K562 (cell line): ENCODE results near the gene MBOAT7. TPM values are rescaled to one million over a fixed set of nuclear protein-coding genes. Genes with fewer than 3 reads are reported as not detected.

ENCODE experiments used
- BRD9 ChIP-seq: fragments of 450-650 bp; IDR thresholded peaks from 2 replicates; pipeline ENCODE4 v1.6.1; 2018; ENCODE audit warnings: low read depth; ENCODE audit not compliant: partially characterized antibody
- DDX20 ChIP-seq: fragments of 450-650 bp; IDR thresholded peaks from 2 replicates; pipeline ENCODE4 v1.6.1; 2016; ENCODE audit warnings: missing genetic modification characterization, low read depth, mild to moderate bottlenecking, missing compliant biosample characterization, moderate library complexity
- EP400 ChIP-seq: fragments of 450-650 bp; IDR thresholded peaks from 2 replicates; pipeline ENCODE4 v1.6.1; 2017; ENCODE audit warnings: antibody characterized with exemption, mild to moderate bottlenecking, moderate library complexity
- GABPB1 ChIP-seq: sonication (generic); formaldehyde crosslinking; IDR thresholded peaks from 2 replicates; pipeline ENCODE4 v1.8.0; 2022; ENCODE audit warnings: mild to moderate bottlenecking, missing genetic modification reagents
- GTF2B ChIP-seq: IDR thresholded peaks from 2 replicates; pipeline ENCODE4 v1.6.1; 2011; ENCODE audit not compliant: insufficient read length; ENCODE audit errors: extremely low read depth
- GTF2E2 ChIP-seq: fragments of 200-800 bp; sonication (Bioruptor generic); IDR thresholded peaks from 2 replicates; pipeline ENCODE4 v1.6.1; 2016; ENCODE audit warnings: missing genetic modification characterization, missing compliant biosample characterization
- HIVEP1 ChIP-seq: fragments of 250-450 bp; sonication (Bioruptor Pico); IDR thresholded peaks from 2 replicates; pipeline ENCODE4 v1.4.0; 2020; ENCODE audit warnings: mild to moderate bottlenecking
- HMGN3 ChIP-seq: IDR thresholded peaks from 2 replicates; pipeline ENCODE4 v1.6.1; 2011; ENCODE audit warnings: borderline replicate concordance, low read depth, mild to moderate bottlenecking, mixed read lengths, low read length; ENCODE audit not compliant: insufficient read length; ENCODE audit errors: extremely low read depth
- KAT2B ChIP-seq: IDR thresholded peaks from one replicate; pipeline ENCODE4 v1.6.1; 2012; ENCODE audit warnings: low read depth, mild to moderate bottlenecking, control low read depth, inconsistent platforms, low read length, moderate library complexity
- SLC30A9 ChIP-seq: fragments of 250-450 bp; sonication (Bioruptor Pico); IDR thresholded peaks from 2 replicates; pipeline ENCODE4 v1.8.0; 2022; ENCODE audit warnings: mild to moderate bottlenecking, moderate library complexity
- TBP ChIP-seq: optimal IDR thresholded peaks from 2 replicates; pipeline ENCODE3; 2011; ENCODE audit warnings: low read depth, low read length, improper control_type of control experiment
- TGIF2 ChIP-seq: sonication (generic); formaldehyde crosslinking; IDR thresholded peaks from 2 replicates; pipeline ENCODE4 v1.8.1; 2022; ENCODE audit warnings: mild to moderate bottlenecking, missing genetic modification reagents, moderate library complexity
- TRIM28 ChIP-seq: fragments of 450-650 bp; IDR thresholded peaks from 2 replicates; pipeline ENCODE4 v1.6.1; 2017
- ZNF175 ChIP-seq: fragments of 200-800 bp; sonication (Bioruptor generic); IDR thresholded peaks from 2 replicates; pipeline ENCODE4 v1.6.1; 2016; ENCODE audit warnings: low read depth, mild to moderate bottlenecking, missing genetic modification characterization, missing compliant biosample characterization
- ZNF436 ChIP-seq: fragments of 250-450, 450-650 bp; sonication (Bioruptor Pico); formaldehyde crosslinking; IDR thresholded peaks from 2 replicates; pipeline ENCODE4 v1.7.0; 2020; ENCODE audit warnings: mild to moderate bottlenecking
- polyA plus RNA-seq, 8 experiments: library from polyadenylated mRNA; depleted of rRNA in 4 of 8; stranded (reverse) in 5 of 8; unstranded in 3 of 8; fragments of >200 nt; fragmentation: Nextera tagmentation in 2 of 8; fragmentation: Illumina TruSeq in 1 of 8; extraction: Ambion mirVana in 2 of 8; extraction: Trizol in 1 of 8; gene quantifications; 2 replicates each; pipeline versions ENCODE4 v1.2.1 to v1.2.3, GENCODE V29; 2011 to 2014; ENCODE audit warnings: inconsistent platforms in 1 of 8, missing spikeins in 1 of 8
- total RNA-seq, 7 experiments: library from RNA; depleted of rRNA in 6 of 7; stranded (reverse); fragments of >200 nt in 6 of 7; fragmentation: Illumina TruSeq in 2 of 7; extraction: Trizol in 2 of 7; gene quantifications; 2 replicates each; pipeline versions ENCODE4 v1.2.1 to v1.2.3, GENCODE V29; 2011 to 2021; ENCODE audit warnings: low replicate concordance in 1 of 7
- TF ChIP-seq, protein P1 (sequence below): fragments of 200-400 bp; formaldehyde crosslinking; IDR thresholded peaks from 2 replicates; pipeline ENCODE4 v1.6.1; 2017; ENCODE audit warnings: mild to moderate bottlenecking, low read depth, low read length, moderate library complexity
- TF ChIP-seq, protein P2 (sequence below): sonication (generic); formaldehyde crosslinking; IDR thresholded peaks from 2 replicates; pipeline ENCODE4 v1.8.0; 2022; ENCODE audit warnings: missing genetic modification reagents, mild to moderate bottlenecking, borderline replicate concordance
- TF ChIP-seq, protein P3 (sequence below): sonication (generic); formaldehyde crosslinking; IDR thresholded peaks from 2 replicates; pipeline ENCODE4 v1.8.1; 2022; ENCODE audit warnings: missing genetic modification reagents
- TF ChIP-seq, protein P4 (sequence below): fragments of 450-650 bp; IDR thresholded peaks from 2 replicates; pipeline ENCODE4 v1.6.1; 2014; ENCODE audit warnings: low read depth, mild to moderate bottlenecking, moderate library complexity, borderline replicate concordance

Gene MBOAT7
- total and polyA plus RNA-seq, 9 of the 15 experiments (the other 6 are each of a cell fraction or from before 2014, with no cell fraction given) = 1.4 to 153 (median 56.1) TPM

DNA sequence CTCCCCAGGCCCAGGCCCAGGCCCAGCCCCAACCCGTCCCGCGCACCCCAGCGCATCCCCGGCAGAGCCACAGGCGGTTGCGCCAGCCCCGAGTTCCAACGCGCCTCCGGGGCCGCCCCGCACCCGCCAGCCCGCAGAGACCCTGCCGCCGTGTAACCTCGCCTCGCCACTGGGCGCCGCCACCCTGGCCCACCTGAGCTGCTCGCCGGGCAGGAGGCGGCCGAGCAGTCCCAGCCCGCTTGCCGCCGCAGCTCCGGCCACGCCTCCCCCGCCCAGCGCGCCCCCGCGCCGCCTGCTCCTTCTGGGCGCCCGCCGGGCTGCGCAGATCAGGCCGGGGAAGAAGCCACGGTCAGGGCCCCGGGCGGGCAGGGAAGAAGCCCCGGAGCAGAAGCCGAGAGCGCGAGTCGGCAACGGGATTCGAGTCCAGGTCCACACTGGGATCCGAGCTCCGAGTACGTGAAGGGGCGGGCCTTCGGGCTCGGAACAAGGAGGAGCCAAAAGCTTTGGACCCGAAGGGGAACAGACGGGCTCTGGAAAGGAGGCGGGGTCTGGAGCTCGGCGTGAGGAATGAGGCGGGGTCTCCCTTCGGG lies at the start of gene MBOAT7 (continued):
- TF ChIP-seq, protein P1, sequence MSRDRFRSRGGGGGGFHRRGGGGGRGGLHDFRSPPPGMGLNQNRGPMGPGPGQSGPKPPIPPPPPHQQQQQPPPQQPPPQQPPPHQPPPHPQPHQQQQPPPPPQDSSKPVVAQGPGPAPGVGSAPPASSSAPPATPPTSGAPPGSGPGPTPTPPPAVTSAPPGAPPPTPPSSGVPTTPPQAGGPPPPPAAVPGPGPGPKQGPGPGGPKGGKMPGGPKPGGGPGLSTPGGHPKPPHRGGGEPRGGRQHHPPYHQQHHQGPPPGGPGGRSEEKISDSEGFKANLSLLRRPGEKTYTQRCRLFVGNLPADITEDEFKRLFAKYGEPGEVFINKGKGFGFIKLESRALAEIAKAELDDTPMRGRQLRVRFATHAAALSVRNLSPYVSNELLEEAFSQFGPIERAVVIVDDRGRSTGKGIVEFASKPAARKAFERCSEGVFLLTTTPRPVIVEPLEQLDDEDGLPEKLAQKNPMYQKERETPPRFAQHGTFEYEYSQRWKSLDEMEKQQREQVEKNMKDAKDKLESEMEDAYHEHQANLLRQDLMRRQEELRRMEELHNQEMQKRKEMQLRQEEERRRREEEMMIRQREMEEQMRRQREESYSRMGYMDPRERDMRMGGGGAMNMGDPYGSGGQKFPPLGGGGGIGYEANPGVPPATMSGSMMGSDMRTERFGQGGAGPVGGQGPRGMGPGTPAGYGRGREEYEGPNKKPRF = no peak
- TF ChIP-seq ZNF175 (CRISPR knock-in tag) = no peak
- no peak for TF ChIP-seq DDX20
- TF ChIP-seq TBP = peak; percentile 65
- no peak for TF ChIP-seq HIVEP1 (CRISPR knock-in tag)
- peak; percentile 66 for TF ChIP-seq HMGN3
- TF ChIP-seq GABPB1 (CRISPR knock-in tag) = no peak
- no peak for TF ChIP-seq TGIF2
- TF ChIP-seq ZNF436 (CRISPR knock-in tag) = no peak
- no peak for TF ChIP-seq TRIM28
- TF ChIP-seq EP400 = no peak; the same call in 1 of the 2 replicates
- TF ChIP-seq BRD9 = no peak
- TF ChIP-seq, protein P2, sequence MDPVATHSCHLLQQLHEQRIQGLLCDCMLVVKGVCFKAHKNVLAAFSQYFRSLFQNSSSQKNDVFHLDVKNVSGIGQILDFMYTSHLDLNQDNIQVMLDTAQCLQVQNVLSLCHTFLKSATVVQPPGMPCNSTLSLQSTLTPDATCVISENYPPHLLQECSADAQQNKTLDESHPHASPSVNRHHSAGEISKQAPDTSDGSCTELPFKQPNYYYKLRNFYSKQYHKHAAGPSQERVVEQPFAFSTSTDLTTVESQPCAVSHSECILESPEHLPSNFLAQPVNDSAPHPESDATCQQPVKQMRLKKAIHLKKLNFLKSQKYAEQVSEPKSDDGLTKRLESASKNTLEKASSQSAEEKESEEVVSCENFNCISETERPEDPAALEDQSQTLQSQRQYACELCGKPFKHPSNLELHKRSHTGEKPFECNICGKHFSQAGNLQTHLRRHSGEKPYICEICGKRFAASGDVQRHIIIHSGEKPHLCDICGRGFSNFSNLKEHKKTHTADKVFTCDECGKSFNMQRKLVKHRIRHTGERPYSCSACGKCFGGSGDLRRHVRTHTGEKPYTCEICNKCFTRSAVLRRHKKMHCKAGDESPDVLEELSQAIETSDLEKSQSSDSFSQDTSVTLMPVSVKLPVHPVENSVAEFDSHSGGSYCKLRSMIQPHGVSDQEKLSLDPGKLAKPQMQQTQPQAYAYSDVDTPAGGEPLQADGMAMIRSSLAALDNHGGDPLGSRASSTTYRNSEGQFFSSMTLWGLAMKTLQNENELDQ (CRISPR knock-in tag) = no peak
- TF ChIP-seq GTF2E2 (tag) = no peak
- TF ChIP-seq, protein P3, sequence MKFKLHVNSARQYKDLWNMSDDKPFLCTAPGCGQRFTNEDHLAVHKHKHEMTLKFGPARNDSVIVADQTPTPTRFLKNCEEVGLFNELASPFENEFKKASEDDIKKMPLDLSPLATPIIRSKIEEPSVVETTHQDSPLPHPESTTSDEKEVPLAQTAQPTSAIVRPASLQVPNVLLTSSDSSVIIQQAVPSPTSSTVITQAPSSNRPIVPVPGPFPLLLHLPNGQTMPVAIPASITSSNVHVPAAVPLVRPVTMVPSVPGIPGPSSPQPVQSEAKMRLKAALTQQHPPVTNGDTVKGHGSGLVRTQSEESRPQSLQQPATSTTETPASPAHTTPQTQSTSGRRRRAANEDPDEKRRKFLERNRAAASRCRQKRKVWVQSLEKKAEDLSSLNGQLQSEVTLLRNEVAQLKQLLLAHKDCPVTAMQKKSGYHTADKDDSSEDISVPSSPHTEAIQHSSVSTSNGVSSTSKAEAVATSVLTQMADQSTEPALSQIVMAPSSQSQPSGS = no peak
- TF ChIP-seq KAT2B = no peak
- TF ChIP-seq, protein P4, sequence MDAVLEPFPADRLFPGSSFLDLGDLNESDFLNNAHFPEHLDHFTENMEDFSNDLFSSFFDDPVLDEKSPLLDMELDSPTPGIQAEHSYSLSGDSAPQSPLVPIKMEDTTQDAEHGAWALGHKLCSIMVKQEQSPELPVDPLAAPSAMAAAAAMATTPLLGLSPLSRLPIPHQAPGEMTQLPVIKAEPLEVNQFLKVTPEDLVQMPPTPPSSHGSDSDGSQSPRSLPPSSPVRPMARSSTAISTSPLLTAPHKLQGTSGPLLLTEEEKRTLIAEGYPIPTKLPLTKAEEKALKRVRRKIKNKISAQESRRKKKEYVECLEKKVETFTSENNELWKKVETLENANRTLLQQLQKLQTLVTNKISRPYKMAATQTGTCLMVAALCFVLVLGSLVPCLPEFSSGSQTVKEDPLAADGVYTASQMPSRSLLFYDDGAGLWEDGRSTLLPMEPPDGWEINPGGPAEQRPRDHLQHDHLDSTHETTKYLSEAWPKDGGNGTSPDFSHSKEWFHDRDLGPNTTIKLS = peak; percentile 65
- no peak for TF ChIP-seq SLC30A9 (CRISPR knock-in tag)
- TF ChIP-seq GTF2B = no peak
